ENCODE results near the gene STX17.

Gene STX17

DNA sequence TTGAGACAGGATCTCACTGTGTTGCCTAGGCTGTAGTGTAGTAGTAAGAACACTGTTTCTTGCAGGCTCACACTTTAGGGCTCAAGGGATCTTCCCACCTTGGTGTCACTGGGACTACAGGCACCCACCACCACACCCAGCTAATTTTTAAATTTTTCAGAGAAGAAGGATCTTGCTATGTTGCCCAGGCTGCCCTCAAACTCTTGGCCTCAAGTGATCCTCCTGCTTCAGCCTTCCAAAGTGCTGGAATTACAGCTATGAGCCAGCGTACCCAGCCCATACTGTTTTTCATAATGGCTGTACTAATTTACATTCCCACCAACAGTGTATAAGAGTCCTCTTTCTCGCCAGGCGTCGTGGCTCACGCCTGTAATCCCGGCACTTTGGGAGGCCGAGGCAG lies 5.1 kb downstream of the STX17 start:
- H3K4me1 ChIP-seq (ENCODE audit: low read length), result peaks cover 5% of the 10 kb centered on the region; the same call in 1 of the 2 replicates
- H3K4me3 ChIP-seq (ENCODE audit: low read length), result no peak overlapping the region
- H3K79me2 ChIP-seq (ENCODE audit: low read length), result peaks cover 18% of the 10 kb centered on the region
- no peak overlapping the region for H3K9ac ChIP-seq (ENCODE audit: low read length)
- H3K9me3 ChIP-seq (ENCODE audit: insufficient read depth, low read length), result no peaks in the 10 kb centered on the region
- no peak overlapping the region for H3K27ac ChIP-seq (ENCODE audit: low read length)
- TF ChIP-seq, protein P1, sequence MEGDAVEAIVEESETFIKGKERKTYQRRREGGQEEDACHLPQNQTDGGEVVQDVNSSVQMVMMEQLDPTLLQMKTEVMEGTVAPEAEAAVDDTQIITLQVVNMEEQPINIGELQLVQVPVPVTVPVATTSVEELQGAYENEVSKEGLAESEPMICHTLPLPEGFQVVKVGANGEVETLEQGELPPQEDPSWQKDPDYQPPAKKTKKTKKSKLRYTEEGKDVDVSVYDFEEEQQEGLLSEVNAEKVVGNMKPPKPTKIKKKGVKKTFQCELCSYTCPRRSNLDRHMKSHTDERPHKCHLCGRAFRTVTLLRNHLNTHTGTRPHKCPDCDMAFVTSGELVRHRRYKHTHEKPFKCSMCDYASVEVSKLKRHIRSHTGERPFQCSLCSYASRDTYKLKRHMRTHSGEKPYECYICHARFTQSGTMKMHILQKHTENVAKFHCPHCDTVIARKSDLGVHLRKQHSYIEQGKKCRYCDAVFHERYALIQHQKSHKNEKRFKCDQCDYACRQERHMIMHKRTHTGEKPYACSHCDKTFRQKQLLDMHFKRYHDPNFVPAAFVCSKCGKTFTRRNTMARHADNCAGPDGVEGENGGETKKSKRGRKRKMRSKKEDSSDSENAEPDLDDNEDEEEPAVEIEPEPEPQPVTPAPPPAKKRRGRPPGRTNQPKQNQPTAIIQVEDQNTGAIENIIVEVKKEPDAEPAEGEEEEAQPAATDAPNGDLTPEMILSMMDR (IDR thresholded peaks at IDR 0.05; ENCODE audit: low read depth, low read length), result no peak
- TF ChIP-seq EZH2phosphoT487 (IDR thresholded peaks at IDR 0.05; ENCODE audit: low read depth), result no peak
- H2AFZ ChIP-seq (ENCODE audit: low read depth, low read length), result no peak overlapping the region
- H4K20me1 ChIP-seq (ENCODE audit: insufficient read depth, low read length), result no peaks in the 10 kb centered on the region
- no peaks in the 10 kb centered on the region for H3K27me3 ChIP-seq (ENCODE audit: low read depth, low read length)
- H3K4me2 ChIP-seq (ENCODE audit: low read length), result no peak overlapping the region
- H3K36me3 ChIP-seq (replicated peaks; ENCODE audit: low read depth, low read length), result peaks cover 9% of the 10 kb centered on the region

DNA sequence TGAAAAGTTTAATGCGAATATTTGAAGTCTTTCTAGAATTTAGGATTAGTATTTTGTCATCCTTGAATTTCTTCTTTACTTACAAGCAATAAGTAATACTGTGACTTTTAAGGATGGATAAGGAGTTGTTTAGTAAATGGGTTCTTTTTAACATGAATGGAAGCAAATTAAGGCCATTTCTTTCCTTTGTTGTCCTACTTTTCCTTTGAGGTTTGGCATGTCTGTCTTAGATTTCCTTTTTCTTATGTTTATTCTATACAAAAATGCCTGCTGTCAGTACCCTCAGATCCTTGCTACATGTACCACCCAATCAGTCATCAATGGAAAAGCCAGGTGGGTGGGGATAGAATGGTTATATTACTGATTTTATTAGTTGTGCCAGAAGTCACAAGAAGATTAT lies 10.2 kb downstream of the STX17 start:
- TF ChIP-seq EZH2phosphoT487 (IDR thresholded peaks at IDR 0.05; ENCODE audit: low read depth), result no peak
- TF ChIP-seq, protein P1 (IDR thresholded peaks at IDR 0.05; ENCODE audit: low read depth, low read length), result no peak
- H3K36me3 ChIP-seq (replicated peaks; ENCODE audit: low read depth, low read length), result peaks cover 32% of the 10 kb centered on the region

DNA sequence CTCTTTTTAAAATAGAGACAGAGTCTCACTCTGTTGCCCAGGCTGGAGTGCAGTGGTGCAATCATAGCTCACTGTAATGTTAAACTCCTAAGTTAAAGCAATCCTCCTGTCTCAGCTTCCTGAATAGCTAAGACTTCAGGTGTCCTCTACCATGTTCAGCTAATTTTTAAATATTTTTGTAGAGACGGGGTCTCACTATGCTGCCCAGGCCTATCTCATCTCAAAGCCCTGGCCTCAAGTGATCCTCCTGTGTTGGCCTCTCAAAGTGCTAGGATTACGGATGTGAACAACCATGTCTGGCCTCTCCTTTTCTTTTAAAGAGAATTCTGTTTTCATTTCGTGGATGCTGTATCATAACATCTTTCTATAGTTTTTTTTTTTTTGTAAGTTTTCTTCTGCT lies 11.7 kb downstream of the STX17 start:
- Histone ChIP-seq H3K9ac (ENCODE audit: low read length) (no peak overlapping the region), H3K4me3 (ENCODE audit: low read length) (no peak overlapping the region), H4K20me1 (ENCODE audit: insufficient read depth, low read length) (no peaks in the 10 kb centered on the region), H3K4me1 (ENCODE audit: low read length) (no peaks in the 10 kb centered on the region), H2AFZ (ENCODE audit: low read depth, low read length) (no peak overlapping the region), H3K79me2 (ENCODE audit: low read length) (no peaks in the 10 kb centered on the region), H3K9me3 (ENCODE audit: insufficient read depth, low read length) (no peaks in the 10 kb centered on the region), H3K36me3 (replicated peaks; ENCODE audit: low read depth, low read length) (peaks cover 42% of the 10 kb centered on the region), H3K27me3 (ENCODE audit: low read depth, low read length) (no peaks in the 10 kb centered on the region), H3K4me2 (ENCODE audit: low read length) (no peak overlapping the region), H3K27ac (ENCODE audit: low read length) (no peak overlapping the region)
- no peak for TF ChIP-seq EZH2phosphoT487 (IDR thresholded peaks at IDR 0.05; ENCODE audit: low read depth)
- TF ChIP-seq, protein P1 (IDR thresholded peaks at IDR 0.05; ENCODE audit: low read depth, low read length), result no peak

More for the DNA sequence above, 10.2 kb downstream of the STX17 start:
- H4K20me1 ChIP-seq (ENCODE audit: insufficient read depth, low read length), result no peaks in the 10 kb centered on the region
- H3K79me2 ChIP-seq (ENCODE audit: low read length), result no peaks in the 10 kb centered on the region
- no peaks in the 10 kb centered on the region for H3K27me3 ChIP-seq (ENCODE audit: low read depth, low read length)
- no peak overlapping the region for H3K4me2 ChIP-seq (ENCODE audit: low read length)
- no peaks in the 10 kb centered on the region for H3K9me3 ChIP-seq (ENCODE audit: insufficient read depth, low read length)
- H2AFZ ChIP-seq (ENCODE audit: low read depth, low read length), result no peak overlapping the region
- no peaks in the 10 kb centered on the region for H3K4me1 ChIP-seq (ENCODE audit: low read length)
- H3K9ac ChIP-seq (ENCODE audit: low read length), result no peak overlapping the region
- H3K27ac ChIP-seq (ENCODE audit: low read length), result no peak overlapping the region
- H3K4me3 ChIP-seq (ENCODE audit: low read length), result no peak overlapping the region

DNA sequence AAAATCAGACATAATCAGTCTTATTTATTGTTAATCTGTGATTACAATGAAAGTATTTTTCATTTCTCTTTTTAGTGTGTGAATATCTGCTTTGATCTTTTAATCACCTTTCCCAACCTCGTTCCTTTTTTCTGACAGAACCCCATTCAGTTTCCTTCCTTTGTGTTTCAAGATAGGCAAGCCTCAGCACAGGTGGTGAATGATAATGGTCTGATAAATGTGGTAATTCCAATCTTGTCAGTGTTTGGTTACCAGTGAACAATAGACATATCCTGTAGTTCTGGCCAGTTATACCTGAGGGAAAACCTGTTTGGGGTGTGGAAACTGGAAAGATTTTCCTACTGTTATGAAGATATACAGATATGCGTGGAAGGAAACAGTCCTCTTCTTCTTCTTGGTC lies 13.5 kb downstream of the STX17 start:
- no peak overlapping the region for H3K4me2 ChIP-seq (ENCODE audit: low read length)
- no peaks in the 10 kb centered on the region for H3K79me2 ChIP-seq (ENCODE audit: low read length)
- no peak overlapping the region for H3K4me3 ChIP-seq (ENCODE audit: low read length)
- no peak overlapping the region for H3K27ac ChIP-seq (ENCODE audit: low read length)
- TF ChIP-seq EZH2phosphoT487 (IDR thresholded peaks at IDR 0.05; ENCODE audit: low read depth), result no peak
- TF ChIP-seq, protein P1 (IDR thresholded peaks at IDR 0.05; ENCODE audit: low read depth, low read length), result no peak
- no peaks in the 10 kb centered on the region for H3K27me3 ChIP-seq (ENCODE audit: low read depth, low read length)
- no peaks in the 10 kb centered on the region for H4K20me1 ChIP-seq (ENCODE audit: insufficient read depth, low read length)
- peaks cover 45% of the 10 kb centered on the region for H3K36me3 ChIP-seq (replicated peaks; ENCODE audit: low read depth, low read length)
- H3K9ac ChIP-seq (ENCODE audit: low read length), result no peak overlapping the region
- H3K4me1 ChIP-seq (ENCODE audit: low read length), result no peaks in the 10 kb centered on the region
- no peak overlapping the region for H2AFZ ChIP-seq (ENCODE audit: low read depth, low read length)
- H3K9me3 ChIP-seq (ENCODE audit: insufficient read depth, low read length), result no peaks in the 10 kb centered on the region
